Progenitor cell of endocrine pancreas (in vitro differentiated cells): ENCODE results near the gene LRG1. TPM values are rescaled to one million over a fixed set of nuclear protein-coding genes. Genes with fewer than 3 reads are reported as not detected.

Source experiments
- DNase-seq: peaks from one replicate; pipeline ENCODE4 v3.0.0; 2021; ENCODE audit warnings: low spot score; ENCODE audit not compliant: unreplicated experiment
- H3K27ac Mint-ChIP-seq: 2 replicates; pipeline ENCODE4 v1.8.0; 2021; ENCODE audit warnings: mild to moderate bottlenecking, moderate library complexity, mixed read lengths
- H3K27me3 Mint-ChIP-seq: 2 replicates; pipeline ENCODE4 v1.8.0; 2021; ENCODE audit warnings: mixed read lengths
- H3K36me3 Mint-ChIP-seq: 2 replicates; pipeline ENCODE4 v1.8.0; 2022; ENCODE audit warnings: mixed read lengths; ENCODE audit not compliant: insufficient read depth
- H3K4me1 Mint-ChIP-seq: 2 replicates; pipeline ENCODE4 v1.8.0; 2021; ENCODE audit warnings: low read depth, mixed read lengths
- H3K4me3 Mint-ChIP-seq: 2 replicates; pipeline ENCODE4 v1.8.0; 2021; ENCODE audit warnings: low read depth, mild to moderate bottlenecking, moderate library complexity, mixed read lengths
- H3K9me3 Mint-ChIP-seq: 2 replicates; pipeline ENCODE4 v1.8.0; 2021; ENCODE audit warnings: low read depth, mixed read lengths
- CTCF ChIP-seq: fragments of 200-600 bp; sonication (generic); IDR thresholded peaks from one replicate; pipeline ENCODE4 v1.5.0; 2021; ENCODE audit warnings: antibody characterized with exemption, mild to moderate bottlenecking; ENCODE audit not compliant: unreplicated experiment
- total RNA-seq: library from RNA; stranded (reverse); gene quantifications from 2 replicates; pipeline ENCODE4 v1.2.1, GENCODE V29; 2021

LRG1 gene
- total RNA-seq, 1 donor from 2014 or later, result 0.34 TPM

GRCh38 chr19:4573682-4574081, 33.8 kb upstream of the LRG1 start:
- Mint-ChIP-seq H3K9me3 (no peaks in the 10 kb centered on the region), H3K36me3 (no peaks in the 10 kb centered on the region), H3K27ac (no peak overlapping the region), H3K4me1 (peaks cover 1% of the 10 kb centered on the region), H3K4me3 (no peak overlapping the region), H3K27me3 (peaks cover 3% of the 10 kb centered on the region)
- TF ChIP-seq CTCF, result no peak
- no peak for DNase-seq

- Mint-ChIP-seq H3K27ac (no peak overlapping the region), H3K36me3 (no peaks in the 10 kb centered on the region), H3K27me3 (no peaks in the 10 kb centered on the region), H3K9me3 (no peaks in the 10 kb centered on the region), H3K4me3 (no peak overlapping the region), H3K4me1 (peaks cover 1% of the 10 kb centered on the region)
- no peak for TF ChIP-seq CTCF
- DNase-seq, result no peak
Measured at GRCh38 chr19:4571305-4571917, 31.6 kb upstream of the LRG1 start.

- no peak for TF ChIP-seq CTCF
- Mint-ChIP-seq H3K4me3 (no peak overlapping the region), H3K27me3 (no peaks in the 10 kb centered on the region), H3K36me3 (no peaks in the 10 kb centered on the region), H3K9me3 (no peaks in the 10 kb centered on the region), H3K27ac (no peak overlapping the region), H3K4me1 (peaks cover under 1% of the 10 kb centered on the region)
- DNase-seq, result no peak
Measured at GRCh38 chr19:4570916-4571304, 31.1 kb upstream of the LRG1 start.

GRCh38 chr19:4570402-4570801, 30.6 kb upstream of the LRG1 start:
- Mint-ChIP-seq H3K4me3 (no peak overlapping the region), H3K4me1 (no peaks in the 10 kb centered on the region), H3K9me3 (no peaks in the 10 kb centered on the region), H3K27ac (no peak overlapping the region), H3K27me3 (no peaks in the 10 kb centered on the region), H3K36me3 (no peaks in the 10 kb centered on the region)
- no peak for TF ChIP-seq CTCF
- DNase-seq, result no peak

- no peaks in the 10 kb centered on the region for H3K36me3 Mint-ChIP-seq
- TF ChIP-seq CTCF, result no peak
- no peaks in the 10 kb centered on the region for H3K4me1 Mint-ChIP-seq
Measured at GRCh38 chr19:4568886-4569285, 29.1 kb upstream of the LRG1 start.

More at GRCh38 chr19:4568886-4569285, 29.1 kb upstream of the LRG1 start:
- Mint-ChIP-seq H3K27me3 (no peaks in the 10 kb centered on the region), H3K4me3 (no peak overlapping the region), H3K27ac (no peak overlapping the region), H3K9me3 (no peaks in the 10 kb centered on the region)
- DNase-seq, result no peak
